ENCODE results near the gene NSG2.

Gene NSG2

GRCh38 chr5:174063082-174063756 is 17.7 kb downstream of the NSG2 start:
- DNase-seq (ENCODE audit: low read depth): no peak

GRCh38 chr5:174064171-174064570 is 18.7 kb downstream of the NSG2 start:
- DNase-seq (ENCODE audit: low read depth): no peak

DNA sequence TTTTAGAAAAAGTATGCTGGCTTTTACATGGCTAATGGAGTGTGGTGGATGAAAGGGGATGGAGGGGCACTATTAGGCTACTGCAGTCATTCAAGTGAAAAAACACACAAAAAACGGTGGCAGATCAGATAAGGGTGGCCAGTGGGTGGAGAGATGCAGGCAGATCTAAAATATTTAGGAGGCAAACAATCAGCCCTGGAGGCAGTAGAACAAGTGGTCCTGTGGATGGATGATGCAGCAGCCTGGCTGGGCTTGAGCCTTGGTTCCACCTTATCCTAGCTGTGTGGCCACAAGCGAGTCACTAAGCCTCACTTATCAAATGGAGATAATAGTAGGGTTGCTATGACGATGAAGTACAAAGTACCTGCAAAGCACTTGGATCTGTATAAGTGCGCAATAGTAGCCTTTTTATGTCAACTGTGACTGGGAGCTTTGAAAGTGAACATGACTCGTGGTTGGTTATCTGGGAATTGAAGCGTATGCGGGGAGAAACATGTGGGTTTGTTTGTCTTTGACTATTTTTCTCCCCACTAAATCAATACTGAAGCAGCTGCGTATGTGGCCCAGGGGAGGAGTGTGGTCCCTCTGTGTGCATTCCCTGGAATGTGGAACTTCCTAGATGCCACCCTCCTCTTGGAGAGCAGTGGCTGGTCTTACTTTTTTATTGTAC is 20.2 kb downstream of the NSG2 start:
- no peak for DNase-seq (ENCODE audit: low read depth)

GRCh38 chr5:174067499-174067898 is 22.0 kb downstream of the NSG2 start:
- no peak for DNase-seq (ENCODE audit: low read depth)

DNA sequence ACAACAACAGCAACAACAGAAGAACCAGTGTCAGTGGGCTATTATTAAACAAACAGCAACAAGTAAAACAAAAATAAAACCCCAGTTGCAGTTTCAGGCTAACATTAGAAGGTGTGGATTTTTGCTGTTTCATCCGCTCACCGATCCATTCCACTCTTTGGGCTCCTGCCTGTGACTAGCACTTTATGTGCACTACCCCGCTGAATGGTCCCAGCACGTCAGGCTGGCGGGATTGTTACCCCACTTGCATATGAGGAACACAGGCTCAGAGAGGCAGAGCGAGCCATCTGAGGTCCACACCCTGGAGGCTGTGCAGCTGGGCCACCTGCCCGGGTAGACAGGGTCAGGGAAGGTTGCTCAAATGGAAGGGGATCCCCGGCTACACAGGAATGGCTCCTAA is 26.0 kb downstream of the NSG2 start:
- DNase-seq (ENCODE audit: low read depth): no peak

DNA sequence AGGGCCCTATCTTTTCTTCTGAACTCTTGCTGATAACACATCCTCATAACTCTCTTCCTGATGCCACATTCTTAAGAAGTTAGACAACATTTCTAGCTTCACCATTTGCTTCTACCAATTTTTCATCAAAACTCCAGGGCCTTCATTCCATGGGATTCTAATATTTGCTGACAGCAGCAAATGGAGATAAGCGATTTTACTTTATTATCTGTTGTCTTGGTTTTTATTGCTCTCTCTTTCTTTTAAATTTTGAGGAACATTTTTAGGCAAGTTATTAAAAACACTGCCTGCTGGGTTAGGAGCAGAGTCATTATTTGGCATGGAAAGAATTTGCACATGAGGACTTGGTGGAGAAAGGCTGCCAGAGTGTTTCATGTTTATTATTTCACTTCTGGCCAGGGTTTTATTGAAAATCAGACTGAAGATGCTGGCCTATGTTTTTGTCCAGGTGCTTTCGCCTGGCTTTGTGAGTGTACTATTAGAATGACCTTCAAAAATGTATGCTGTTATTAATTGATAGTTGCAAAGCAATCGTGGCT is 27.7 kb downstream of the NSG2 start:
- DNase-seq (ENCODE audit: low read depth): no peak

- no peak for DNase-seq (ENCODE audit: low read depth)
Measured at GRCh38 chr5:174074369-174074768, 28.9 kb downstream of the NSG2 start.

- no peak for DNase-seq (ENCODE audit: low read depth)
Measured at GRCh38 chr5:174078416-174078815, 32.9 kb downstream of the NSG2 start.

GRCh38 chr5:174082286-174082685 is 36.8 kb downstream of the NSG2 start:
- no peak for DNase-seq (ENCODE audit: low read depth)

DNA sequence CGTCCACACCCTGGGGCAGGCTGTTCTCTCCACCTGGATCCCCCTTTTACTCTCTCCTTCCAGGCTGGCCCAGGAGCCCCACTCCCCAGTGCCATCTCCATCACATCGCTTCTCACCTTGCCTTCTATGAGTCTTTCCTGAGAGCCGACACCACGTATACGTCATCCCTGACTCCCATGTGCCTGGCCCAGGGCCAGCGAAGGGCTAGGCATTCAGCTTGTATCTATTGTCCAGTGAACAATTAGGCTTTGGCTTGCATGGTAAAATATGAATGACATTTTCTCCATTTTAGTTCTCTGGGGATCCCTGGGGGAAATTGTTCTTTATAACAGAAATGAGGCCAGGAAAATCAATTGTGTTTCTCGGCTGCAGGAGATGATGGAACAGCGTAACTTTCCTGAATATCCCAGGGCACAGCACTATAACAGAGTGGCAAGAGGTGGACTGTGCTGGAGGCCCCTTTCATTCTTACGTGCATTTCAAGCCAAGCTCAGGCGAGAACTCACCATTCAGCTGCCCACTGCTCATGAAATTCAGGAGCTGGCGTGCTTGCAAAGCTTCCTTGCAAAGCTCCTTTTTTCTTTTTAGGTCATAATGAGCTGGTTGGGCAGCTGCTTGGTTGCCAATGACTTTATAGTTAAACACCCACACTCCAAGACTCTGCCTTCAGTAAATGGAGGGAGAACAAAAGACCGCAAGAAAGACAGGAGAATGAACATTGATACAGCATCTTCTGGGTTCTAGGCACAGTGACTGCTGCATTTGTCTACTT is 37.7 kb downstream of the NSG2 start:
- no peak for DNase-seq (ENCODE audit: low read depth)

GRCh38 chr5:174084691-174085154 is 39.2 kb downstream of the NSG2 start:
- DNase-seq (ENCODE audit: low read depth): no peak

- no peak for DNase-seq (ENCODE audit: low read depth)
Measured at GRCh38 chr5:174086751-174087150, 41.2 kb downstream of the NSG2 start.

DNA sequence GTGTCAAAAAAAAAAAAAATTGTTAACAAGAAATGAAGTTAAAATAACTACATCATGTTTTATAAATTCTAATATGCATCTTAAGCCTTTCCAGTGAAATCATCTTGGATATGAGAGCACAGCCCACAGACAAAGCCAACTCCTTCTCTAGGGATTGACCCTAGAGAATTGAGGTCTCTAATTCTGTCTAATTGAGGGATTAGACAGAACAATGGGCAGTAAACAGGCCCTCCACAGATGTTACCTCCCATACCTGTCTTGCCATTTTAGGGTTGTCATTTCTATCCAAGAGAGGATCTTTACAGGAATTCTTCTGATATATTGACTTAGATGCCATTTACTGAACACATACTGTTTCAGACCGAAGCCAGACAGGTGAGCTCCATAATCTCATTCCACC is 42.3 kb downstream of the NSG2 start:
- no peak for DNase-seq (ENCODE audit: low read depth)

- DNase-seq (ENCODE audit: low read depth): no peak
Measured at GRCh38 chr5:174090129-174090528, 44.6 kb downstream of the NSG2 start.

DNA sequence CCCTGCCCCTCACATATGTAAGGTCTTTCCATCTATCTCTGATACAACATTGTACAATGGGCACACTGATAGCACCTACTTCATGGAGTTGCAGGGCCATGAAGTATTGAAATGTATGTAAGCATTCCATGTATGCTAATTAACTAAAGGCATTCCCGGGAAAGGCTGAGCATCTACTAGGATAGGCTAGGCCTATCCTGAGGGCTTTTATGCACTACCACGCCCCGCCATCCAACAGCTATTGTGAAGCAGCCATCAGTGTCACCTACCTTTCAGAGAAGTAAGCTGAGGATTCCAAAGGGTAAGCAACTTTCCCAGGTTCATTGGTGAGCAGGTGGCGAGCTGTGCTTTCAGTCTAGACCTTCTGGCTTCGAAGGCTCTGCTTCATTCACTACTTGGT is 47.6 kb downstream of the NSG2 start:
- DNase-seq (ENCODE audit: low read depth): no peak

- DNase-seq (ENCODE audit: low read depth): no peak
Measured at GRCh38 chr5:174094857-174095606, 49.5 kb downstream of the NSG2 start.

- no peak for DNase-seq (ENCODE audit: low read depth)
Measured at GRCh38 chr5:174096619-174097018, 51.1 kb downstream of the NSG2 start.

GRCh38 chr5:174097486-174098185 is 52.1 kb downstream of the NSG2 start:
- DNase-seq (ENCODE audit: low read depth): no peak

DNA sequence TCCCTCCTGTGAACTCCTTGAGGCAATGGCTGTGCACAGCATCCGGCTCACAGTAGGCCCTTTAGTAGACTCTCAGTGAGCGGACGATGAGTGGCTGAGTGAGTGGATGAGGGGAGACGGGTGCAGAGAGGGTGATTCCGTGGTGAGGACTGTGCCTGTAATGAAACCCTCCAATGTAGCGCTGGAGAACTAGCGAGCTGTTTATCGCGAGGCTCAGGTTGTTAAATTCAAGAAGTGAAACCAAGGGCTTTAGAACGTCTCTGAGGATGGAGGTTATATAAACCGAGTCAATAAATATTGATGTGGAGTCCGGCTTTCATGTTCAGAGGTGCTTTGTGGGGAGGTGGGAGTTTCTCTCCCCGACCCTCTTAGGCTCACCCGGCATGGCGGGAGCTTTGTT is 53.2 kb downstream of the NSG2 start:
- DNase-seq (ENCODE audit: low read depth): no peak

- no peak for DNase-seq (ENCODE audit: low read depth)
Measured at GRCh38 chr5:174100490-174100889, 55.0 kb downstream of the NSG2 start.

DNA sequence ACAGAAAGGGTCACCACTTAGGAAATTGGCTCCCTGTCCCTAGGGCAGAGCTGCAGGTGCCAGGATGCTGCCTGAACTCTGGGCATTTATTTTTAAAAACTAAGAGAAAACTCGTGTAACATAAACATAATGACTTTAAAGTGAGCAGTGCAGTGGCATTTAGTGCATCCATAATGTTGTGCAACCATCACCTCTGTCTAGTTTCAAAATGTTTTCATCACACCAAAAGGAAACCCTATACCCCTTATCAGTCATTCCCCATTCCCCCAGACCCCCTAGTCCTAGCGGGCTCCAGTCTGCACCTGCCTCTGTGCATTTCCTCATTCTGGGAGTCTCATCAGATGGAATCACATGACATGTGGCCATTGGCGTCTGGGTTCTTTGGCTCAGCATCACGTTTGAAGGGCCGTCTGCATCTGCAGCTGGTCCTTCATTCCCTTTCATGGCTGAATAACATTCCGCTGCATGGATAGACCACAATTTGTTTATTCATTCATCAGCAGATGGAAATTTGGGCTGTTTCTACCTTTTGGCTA is 55.8 kb downstream of the NSG2 start:
- no peak for DNase-seq (ENCODE audit: low read depth)
